HG03439 (cell line): ENCODE results near the gene OTUD7B.

ENCODE experiments used
- ATAC-seq: cut with Tn5 transposase; IDR thresholded peaks from one replicate; pipeline ENCODE4 v1.9.1; 2021; ENCODE audit warnings: mild to moderate bottlenecking, moderate library complexity; ENCODE audit not compliant: unreplicated experiment

The OTUD7B gene

DNA sequence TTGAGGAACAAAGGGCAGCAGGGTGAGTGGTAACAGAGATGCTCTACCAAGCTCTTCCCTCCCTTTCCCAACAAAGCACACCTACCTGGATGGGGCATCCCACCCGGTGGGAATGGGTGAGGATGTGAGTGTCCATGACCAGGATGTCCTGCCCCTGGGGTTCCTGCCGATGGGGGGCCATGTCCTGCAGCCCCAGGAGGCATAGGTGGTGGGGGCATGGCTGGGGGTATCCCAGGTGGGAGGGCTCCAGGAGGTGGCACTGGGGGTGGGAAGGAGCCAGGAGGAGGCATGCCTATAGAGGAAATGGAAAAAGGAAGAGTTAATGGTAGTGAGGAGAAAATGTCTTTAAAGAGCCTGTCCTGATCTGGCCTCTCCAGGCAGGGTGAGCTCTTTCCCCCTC, 84.8 kb downstream of the OTUD7B start:
- no peak for ATAC-seq

GRCh38 chr1:149925345-149925744, 85.2 kb downstream of the OTUD7B start:
- no peak for ATAC-seq

DNA sequence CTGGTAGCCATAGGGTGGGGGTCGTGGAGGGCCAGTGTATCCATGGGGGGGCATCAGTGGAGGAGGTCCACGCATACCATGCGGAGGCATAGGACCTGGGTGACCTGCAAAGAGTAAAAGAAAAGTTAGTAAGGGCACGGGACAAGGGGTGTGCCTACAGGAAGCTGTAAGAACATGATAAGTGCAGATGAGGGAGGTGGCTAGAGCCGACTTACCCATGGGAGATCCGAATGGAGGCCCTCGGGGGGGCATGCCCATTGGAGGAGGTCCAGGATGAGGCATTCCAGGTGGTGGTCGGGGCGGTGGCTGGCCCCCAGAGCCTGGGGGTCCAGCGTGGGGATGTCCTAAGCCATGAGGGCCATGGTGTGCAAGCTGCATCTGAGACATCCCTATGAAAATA, 86.9 kb downstream of the OTUD7B start:
- ATAC-seq, result no peak

DNA sequence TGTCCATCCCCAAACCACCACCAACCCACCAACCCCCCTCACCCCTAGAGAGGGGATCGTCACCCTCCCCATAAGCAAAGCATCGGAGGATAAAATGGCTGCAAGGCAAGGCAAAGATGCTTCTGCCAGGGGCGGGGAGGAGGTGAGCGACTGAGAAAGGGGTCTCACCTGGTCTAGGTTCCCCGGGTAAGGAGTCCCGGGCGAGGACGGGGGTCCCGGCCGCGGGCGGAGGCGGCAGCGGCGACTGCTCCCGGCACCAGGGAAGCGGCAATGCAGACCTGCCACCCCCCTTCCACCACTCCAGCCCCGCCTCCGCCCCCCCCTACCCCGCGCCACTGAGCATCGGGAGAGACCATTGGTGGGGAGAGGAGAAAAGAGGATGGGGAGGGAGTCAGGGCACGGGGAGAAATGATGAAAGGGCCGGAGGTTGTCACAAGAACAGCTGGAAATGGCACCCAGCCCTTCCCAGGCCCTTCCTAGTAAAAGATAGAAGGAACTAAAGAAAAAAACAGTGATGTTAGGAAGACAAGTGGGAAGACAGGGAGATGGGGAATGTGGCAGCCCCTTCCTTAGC, 92.9 kb downstream of the OTUD7B start, which contains the start of gene SV2A:
SV2A (minus strand) TSS at position 274 of the 574 bp plus-strand sequence. CDS start 4,004 bp downstream, outside the sequence.
- ATAC-seq, result no peak

- ATAC-seq, result no peak
Observed at GRCh38 chr1:149916898-149917252, 93.7 kb downstream of the OTUD7B start.

- ATAC-seq, result no peak
Observed at GRCh38 chr1:149916193-149916897, 94.2 kb downstream of the OTUD7B start.

DNA sequence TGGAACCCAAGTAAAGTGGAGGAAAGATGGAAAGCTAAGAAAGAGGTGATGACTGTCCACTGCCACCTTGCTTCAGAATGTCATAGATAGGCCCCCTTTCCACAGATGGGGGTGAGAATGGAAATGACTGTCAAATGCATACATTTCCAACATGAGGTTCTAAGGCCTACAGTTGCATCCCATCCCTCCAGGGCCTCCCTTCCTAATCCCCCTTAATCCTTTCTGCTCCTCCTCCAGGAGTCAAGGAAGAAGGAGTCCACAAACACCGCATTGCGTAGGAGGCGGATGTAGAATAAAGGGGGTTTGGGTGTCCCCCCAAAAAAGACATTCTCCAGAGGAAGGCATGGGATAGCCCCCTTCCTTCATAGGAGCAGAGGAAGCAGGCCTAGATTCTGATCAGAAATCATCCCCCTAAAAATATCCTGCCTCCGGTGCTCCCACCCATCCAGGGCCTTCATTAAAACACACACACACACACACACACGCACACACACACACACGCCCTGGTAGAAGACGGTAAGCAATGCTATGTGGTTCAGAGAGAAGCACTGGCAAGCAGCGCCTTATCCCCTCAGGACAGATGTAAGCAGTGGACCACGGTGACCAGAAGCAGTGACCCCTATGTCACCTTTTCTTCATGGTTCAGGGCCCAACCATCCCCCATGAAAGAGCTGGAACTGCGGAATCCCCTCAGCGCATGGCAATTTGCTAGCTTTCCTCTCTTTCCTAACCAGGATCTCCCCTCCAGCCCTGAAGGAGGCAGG, 94.9 kb downstream of the OTUD7B start:
- no peak for ATAC-seq

DNA sequence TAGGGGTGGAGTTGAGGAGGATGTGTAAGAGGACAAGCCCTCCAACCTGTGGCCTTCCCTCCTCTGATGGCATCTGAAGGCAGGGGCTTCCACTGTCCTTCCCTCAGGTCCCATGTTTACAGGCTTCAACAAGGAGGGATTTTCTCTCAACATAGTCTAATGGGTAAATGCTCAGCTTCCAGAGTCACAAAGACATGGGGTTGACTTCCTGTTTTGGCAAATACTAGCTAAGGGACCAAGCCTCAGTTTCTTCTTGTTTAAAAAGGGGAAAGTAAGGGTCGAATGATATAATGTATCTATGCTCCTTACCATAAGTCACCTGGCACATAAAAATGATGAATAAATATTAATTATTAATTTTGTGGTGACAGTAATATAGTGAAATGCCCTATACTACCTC, 96.0 kb downstream of the OTUD7B start:
- no peak for ATAC-seq

DNA sequence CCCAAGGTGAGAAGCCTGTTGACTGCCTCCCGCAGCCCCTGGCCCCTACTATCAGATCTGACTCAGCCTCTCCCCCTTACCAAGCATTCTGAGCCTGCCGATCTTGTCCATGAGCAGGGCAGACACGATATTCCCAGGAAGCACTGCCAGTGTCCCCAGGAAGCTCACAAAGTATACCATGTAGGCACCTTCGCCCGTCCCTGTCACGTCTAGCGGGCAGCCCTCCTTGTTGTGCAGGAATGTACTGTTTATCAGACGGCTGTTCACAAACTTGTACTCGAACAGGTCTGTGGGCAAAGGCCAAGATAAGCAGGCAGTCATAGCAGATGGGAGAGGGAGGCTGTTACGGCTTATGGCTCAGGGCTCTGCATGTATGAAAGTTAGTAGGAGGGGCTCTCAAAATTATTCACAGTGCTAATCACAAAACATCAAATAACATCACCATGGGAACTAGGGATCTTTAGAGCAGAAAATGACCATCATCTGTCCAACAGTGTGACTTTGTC, 103.9 kb downstream of the OTUD7B start:
- no peak for ATAC-seq

- ATAC-seq, result no peak
Observed at GRCh38 chr1:149903836-149904491, 106.6 kb downstream of the OTUD7B start.

DNA sequence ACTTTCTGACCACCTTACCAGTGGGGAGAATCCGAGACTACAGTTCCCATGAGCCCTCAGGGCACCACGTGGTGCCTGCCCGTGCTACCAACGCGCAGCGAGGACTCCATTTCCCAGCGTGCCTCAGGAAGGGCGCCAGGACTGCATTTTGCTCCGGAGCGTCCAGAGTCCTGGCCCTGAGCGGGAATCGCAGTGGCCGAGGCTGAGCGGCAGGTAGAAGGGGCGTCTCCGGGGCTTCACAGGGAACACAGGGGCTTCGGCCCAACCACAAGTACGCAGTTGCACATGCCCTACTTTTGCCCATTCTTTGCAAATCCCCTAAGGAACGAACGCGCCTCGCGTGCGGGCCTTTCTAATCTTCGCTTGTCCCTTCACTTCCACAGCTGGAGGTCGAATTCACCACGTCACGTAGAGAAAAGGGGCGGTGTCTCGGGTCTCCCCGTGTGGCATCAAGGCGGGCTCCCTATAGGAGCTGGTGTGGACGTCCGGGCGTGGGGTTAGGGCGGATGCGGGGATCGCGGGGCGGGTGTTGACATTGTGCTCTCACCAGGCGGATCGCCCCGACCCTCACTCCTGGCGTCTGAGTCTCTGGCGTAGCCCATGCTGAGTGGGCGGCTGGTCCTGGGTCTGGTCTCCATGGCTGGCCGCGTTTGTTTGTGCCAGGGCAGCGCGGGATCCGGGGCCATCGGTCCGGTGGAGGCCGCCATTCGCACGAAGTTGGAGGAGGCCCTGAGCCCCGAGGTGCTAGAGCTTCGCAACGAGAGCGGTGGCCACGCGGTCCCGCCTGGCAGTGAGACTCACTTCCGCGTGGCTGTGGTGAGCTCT, 110.9 kb downstream of the OTUD7B start, which contains the start of gene BOLA1:
BOLA1 (plus strand) TSS at position 109 of the 825 bp plus-strand sequence; CDS start at position 601, 492 bp downstream.
- peak; percentile 93 for ATAC-seq

DNA sequence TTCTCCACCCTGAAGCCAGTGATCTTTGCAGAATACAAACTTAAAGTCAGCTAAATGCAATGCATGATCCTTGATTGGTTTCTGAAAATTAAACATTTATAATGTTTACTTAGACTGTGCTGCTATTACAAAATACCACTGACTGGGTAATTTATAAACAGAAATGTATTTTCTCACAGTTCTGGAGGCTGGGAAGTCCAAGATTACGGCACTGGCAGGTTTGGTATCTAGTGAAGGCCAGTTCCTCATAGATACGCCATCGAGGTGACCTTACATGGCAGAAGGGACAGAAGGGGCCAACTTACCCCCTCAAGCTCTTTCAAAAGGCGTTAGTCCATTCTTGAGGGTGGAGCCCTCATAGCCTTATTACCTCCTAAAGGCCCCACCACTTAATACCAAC, 114.0 kb downstream of the OTUD7B start:
- ATAC-seq, result no peak

GRCh38 chr1:149888999-149889289, 121.6 kb downstream of the OTUD7B start:
- no peak for ATAC-seq

GRCh38 chr1:149888247-149888998, 122.1 kb downstream of the OTUD7B start:
- peak; percentile 22 for ATAC-seq
